ENCODE data around the gene MEIG1. TPM values are rescaled to one million over a fixed set of nuclear protein-coding genes. Genes with fewer than 3 reads are reported as not detected.

MEIG1 gene
- total and polyA plus RNA-seq, 9 donors, result 0.67 to 0.69 TPM; not detected in 7

GRCh38 chr10:14945108-14945507 lies 14.1 kb upstream of the MEIG1 start:
- no peak for DNase-seq

GRCh38 chr10:14947268-14947667 lies 11.9 kb upstream of the MEIG1 start:
- Histone ChIP-seq H3K9me3 (no peaks in the 10 kb centered on the region), H3K4me3 (no peak overlapping the region), H3K36me3 (no peaks in the 10 kb centered on the region), H3K27me3 (no peaks in the 10 kb centered on the region), H3K27ac (no peak overlapping the region), H3K4me1 (ENCODE audit: insufficient read depth) (no peaks in the 10 kb centered on the region)
- 85 to 99% (median 95%) methylated on average over 1 of the region's 1 CpG for WGBS, 3 donors
- TF ChIP-seq POLR2A (IDR thresholded peaks at IDR 0.05) (no peak), CTCF (IDR thresholded peaks at IDR 0.05) (no peak), EP300 (IDR thresholded peaks at IDR 0.05) (no peak)
- DNase-seq, result no peak
- intact Hi-C loops (cut with DNase I), result no loop called here

More at GRCh38 chr10:14945108-14945507, 14.1 kb upstream of the MEIG1 start:
- 93 to 94% (median 93%) methylated on average over 5 of the region's 5 CpGs for WGBS, 3 donors
- no peaks in the 10 kb centered on the region for H3K4me1 ChIP-seq (ENCODE audit: insufficient read depth)
- H3K27me3 ChIP-seq, result no peaks in the 10 kb centered on the region
- H3K27ac ChIP-seq, result no peak overlapping the region
- no peak overlapping the region for H3K4me3 ChIP-seq
- H3K9me3 ChIP-seq, result no peaks in the 10 kb centered on the region
- no peaks in the 10 kb centered on the region for H3K36me3 ChIP-seq
- intact Hi-C loops (cut with DNase I), result no loop called here
- TF ChIP-seq EP300 (IDR thresholded peaks at IDR 0.05), result no peak
- no peak for TF ChIP-seq CTCF (IDR thresholded peaks at IDR 0.05)
- no peak for TF ChIP-seq POLR2A (IDR thresholded peaks at IDR 0.05)

- DNase-seq, result no peak
- Histone ChIP-seq H3K27me3 (no peaks in the 10 kb centered on the region), H3K4me3 (no peak overlapping the region), H3K9me3 (no peaks in the 10 kb centered on the region), H3K36me3 (no peaks in the 10 kb centered on the region), H3K4me1 (ENCODE audit: insufficient read depth) (no peaks in the 10 kb centered on the region), H3K27ac (no peak overlapping the region)
- WGBS, 3 donors, result 92 to 97% (median 96%) methylated on average over 5 of the region's 5 CpGs
- TF ChIP-seq EP300 (IDR thresholded peaks at IDR 0.05), result no peak
- no peak for TF ChIP-seq POLR2A (IDR thresholded peaks at IDR 0.05)
- TF ChIP-seq CTCF (IDR thresholded peaks at IDR 0.05), result no peak
- intact Hi-C loops (cut with DNase I), result no loop called here
These were observed 9.9 kb upstream of the MEIG1 start for GRCh38 chr10:14949291-14949690.

GRCh38 chr10:14952851-14953423 lies 6.3 kb upstream of the MEIG1 start:
- 13 to 15% (median 14%) methylated on average over 10 of the region's 10 CpGs for WGBS, 3 donors
- intact Hi-C loops (cut with DNase I), result loop anchor here in 1 of 4 donors (10.0 kb wide), 1 partner anchor 142 kb away; the partner anchor contains the start of gene RPP38
- Histone ChIP-seq H3K27ac (no peak overlapping the region), H3K4me1 (ENCODE audit: insufficient read depth) (no peaks in the 10 kb centered on the region), H3K4me3 (peak overlapping the region; percentile 89), H3K36me3 (no peaks in the 10 kb centered on the region), H3K9me3 (no peaks in the 10 kb centered on the region), H3K27me3 (no peaks in the 10 kb centered on the region)
- TF ChIP-seq EP300 (IDR thresholded peaks at IDR 0.05), result no peak
- DNase-seq, result no peak

- 0 to 1% (median 1%) methylated on average over 31 to 32 of the region's 32 CpGs for WGBS, 3 donors
- no peaks in the 10 kb centered on the region for H3K36me3 ChIP-seq
- DNase-seq, result no peak
- TF ChIP-seq CTCF (IDR thresholded peaks at IDR 0.05) (peak in 1 of 3 donors; percentile 16), POLR2A (IDR thresholded peaks at IDR 0.05) (no peak)
- peak overlapping the region in 1 of 2 donors; percentile 75 for H3K27ac ChIP-seq
- intact Hi-C loops (cut with DNase I), result loop anchor here in 1 of 4 donors (10.0 kb wide), 1 partner anchor 141 kb away; the partner anchor contains the start of gene RPP38
- no peaks in the 10 kb centered on the region for H3K4me1 ChIP-seq (ENCODE audit: insufficient read depth)
- H3K4me3 ChIP-seq, result peak overlapping the region; percentile 89
- H3K9me3 ChIP-seq, result no peaks in the 10 kb centered on the region
- H3K27me3 ChIP-seq, result no peaks in the 10 kb centered on the region
These were observed 5.7 kb upstream of the MEIG1 start for GRCh38 chr10:14953424-14954000.
